Endothelial cell of umbilical vein (primary cell): ENCODE data around the gene VMP1. TPM values are rescaled to one million over a fixed set of nuclear protein-coding genes. Genes with fewer than 3 reads are reported as not detected.

ENCODE experiments used
- BruUV-seq: library from RNA; stranded (reverse); fragments of 400-500 nt; replicated peaks from 2 replicates; lab custom pipeline; 2021; lab: Mats Ljungman, UMichigan
- CTCF ChIA-PET: fragments of 300-600, 350-600 bp; sonication (Branson Sonifier 250); formaldehyde crosslinking; loops from one replicate; lab custom pipeline; 2021; ENCODE audit warnings: antibody characterized with exemption, inconsistent platforms; lab: Charles Lee
- POLR2A ChIA-PET: fragments of 300-600, 350-600 bp; sonication (Branson Sonifier 250); formaldehyde crosslinking; loops from one replicate; lab custom pipeline; 2021; ENCODE audit warnings: antibody characterized with exemption, inconsistent platforms; lab: Charles Lee
- DNase-seq: peaks from one replicate; pipeline ENCODE4 v3.0.0-alpha.2; 2011; ENCODE audit warnings: low read depth, low spot score
- FAIRE-seq: peaks from 2 replicates; lab custom pipeline; 2011; peaks lifted over from hg19 to GRCh38; lab: Jason Lieb, UNC
- H2AFZ ChIP-seq: 2 replicates; pipeline ENCODE4 v1.6.0; 2012; ENCODE audit warnings: low read depth, low read length, control low read depth, inconsistent platforms
- H3K27ac ChIP-seq: 2 replicates; pipeline ENCODE4 v1.5.1; 2011; ENCODE audit warnings: low read depth, mild to moderate bottlenecking, control low read depth, low read length, moderate library complexity; ENCODE audit not compliant: insufficient read depth
- H3K27me3 ChIP-seq, 2 experiments: 2 replicates each; pipeline versions ENCODE4 v1.6.0 to v1.6.1; 2011; ENCODE audit warnings: low read length in 2 of 2, mixed read lengths in 1 of 2; ENCODE audit not compliant: control insufficient read depth in 2 of 2, insufficient read depth in 2 of 2
- H3K36me3 ChIP-seq, 2 experiments: 2 replicates in 1 of 2; 3 replicates in 1 of 2; pipeline ENCODE4 v1.5.1; 2011; ENCODE audit warnings: low read length in 2 of 2, mild to moderate bottlenecking in 1 of 2, moderate library complexity in 1 of 2; ENCODE audit not compliant: control insufficient read depth in 2 of 2, insufficient read depth in 2 of 2; ENCODE audit errors: extremely low read depth in 1 of 2
- H3K4me1 ChIP-seq: 3 replicates; pipeline ENCODE4 v1.5.1; 2011; ENCODE audit warnings: mild to moderate bottlenecking, low read length; ENCODE audit not compliant: control insufficient read depth, insufficient read depth; ENCODE audit errors: extremely low read depth
- H3K4me2 ChIP-seq: 2 replicates; pipeline ENCODE4 v1.6.1; 2011; ENCODE audit warnings: low read length, control low read depth, mixed read lengths; ENCODE audit not compliant: insufficient read depth
- H3K4me3 ChIP-seq, 3 experiments: fragments of 200-600 bp in 1 of 3; sonication (generic), shearing (Covaris generic) in 1 of 3; replicated peaks in 1 of 3; 2 replicates each; pipeline ENCODE4 v1.5.1; 2011 to 2016; ENCODE audit warnings: control low read depth in 3 of 3, low read length in 3 of 3, mild to moderate bottlenecking in 2 of 3, inconsistent platforms in 1 of 3, low read depth in 1 of 3, moderate library complexity in 1 of 3; ENCODE audit not compliant: insufficient read depth in 1 of 3
- H3K79me2 ChIP-seq: 2 replicates; pipeline ENCODE4 v1.6.0; 2012; ENCODE audit warnings: low read length, inconsistent platforms; ENCODE audit not compliant: control insufficient read depth, insufficient read depth
- H3K9ac ChIP-seq: replicated peaks from 2 replicates; pipeline ENCODE3; 2011; ENCODE audit warnings: low read length, control low read depth; ENCODE audit not compliant: insufficient read depth; ENCODE audit errors: extremely low read depth
- H3K9me1 ChIP-seq: replicated peaks from 3 replicates; pipeline ENCODE4 v1.6.0; 2011; ENCODE audit warnings: mild to moderate bottlenecking, low read length; ENCODE audit not compliant: control insufficient read depth, insufficient read depth; ENCODE audit errors: extremely low read depth
- H3K9me3 ChIP-seq: replicated peaks from 2 replicates; pipeline ENCODE4 v1.5.1; 2012; ENCODE audit warnings: low read length, inconsistent platforms; ENCODE audit not compliant: control insufficient read depth, insufficient read depth
- H4K20me1 ChIP-seq: replicated peaks from 2 replicates; pipeline ENCODE3; 2011; ENCODE audit warnings: mild to moderate bottlenecking, low read length; ENCODE audit not compliant: control insufficient read depth, insufficient read depth; ENCODE audit errors: extremely low read depth
- EZH2 ChIP-seq: IDR thresholded peaks from 2 replicates; pipeline ENCODE4 v1.6.1; 2012; ENCODE audit warnings: borderline replicate concordance, low read depth, mild to moderate bottlenecking, moderate library complexity, low read length, inconsistent platforms; ENCODE audit not compliant: severe bottlenecking
- FOS ChIP-seq: IDR thresholded peaks from 2 replicates; pipeline ENCODE4 v1.6.1; 2011; ENCODE audit warnings: mild to moderate bottlenecking, low read length, moderate library complexity, borderline replicate concordance; ENCODE audit not compliant: insufficient read depth
- GATA2 ChIP-seq: IDR thresholded peaks from 2 replicates; pipeline ENCODE4 v1.7.0; 2011; ENCODE audit warnings: low read depth, mild to moderate bottlenecking, moderate library complexity, mixed read lengths, low read length; ENCODE audit not compliant: insufficient read length, insufficient read depth
- JUN ChIP-seq: IDR thresholded peaks from 2 replicates; pipeline ENCODE4 v1.6.1; 2011; ENCODE audit warnings: borderline replicate concordance, low read depth; ENCODE audit not compliant: insufficient read length, insufficient read depth
- MYC ChIP-seq: IDR thresholded peaks from one replicate; pipeline ENCODE4 v1.6.1; 2011; ENCODE audit warnings: mild to moderate bottlenecking, low read depth, low read length
- POLR2A ChIP-seq: IDR thresholded peaks from 2 replicates; pipeline ENCODE4 v1.6.1; 2012; ENCODE audit warnings: low read depth, mild to moderate bottlenecking, control low read depth, low read length
- POLR2AphosphoS5 ChIP-seq: IDR thresholded peaks from 2 replicates; pipeline ENCODE4 v1.6.1; 2012; ENCODE audit warnings: low read depth, mild to moderate bottlenecking, control low read depth, low read length, moderate library complexity; ENCODE audit not compliant: insufficient read depth
- dilution Hi-C: fragments of 300-500 bp; cut with MboI; formaldehyde crosslinking; loops from one replicate; pipeline ENCODE4 v1.15.0; 2019; ENCODE audit warnings: low sequenced_read_pairs; ENCODE audit not compliant: extremely low pct_ligation_motif_present
- intact Hi-C: fragments of 100-400 bp; cut with micrococcal nuclease; formaldehyde crosslinking; loops from one replicate; pipeline ENCODE4 v1.10.0; 2022
- polyA plus RNA-seq, 4 experiments: library from polyadenylated mRNA; depleted of rRNA in 3 of 4; stranded (reverse) in 3 of 4; unstranded in 1 of 4; fragments of >200 nt; gene quantifications; 2 replicates each; pipeline versions ENCODE4 v1.2.1 to v1.2.3, GENCODE V29; 2011 to 2012; ENCODE audit warnings: missing spikeins in 1 of 4
- total RNA-seq: library from RNA; stranded (reverse); gene quantifications from 2 replicates; pipeline ENCODE4 v1.2.3, GENCODE V29; 2021
- TF ChIP-seq, protein P1 (sequence below), 2 donors: IDR thresholded peaks; 1 replicate in 1 of 2; 2 replicates in 1 of 2; pipeline ENCODE4 v1.5.1; 2011; ENCODE audit warnings: low read length in 2 of 2, mild to moderate bottlenecking in 2 of 2, moderate library complexity in 2 of 2, control low read depth in 1 of 2, inconsistent platforms in 1 of 2, low read depth in 1 of 2; ENCODE audit not compliant: insufficient read depth in 1 of 2; ENCODE audit errors: extremely low read depth in 1 of 2
- TF ChIP-seq, protein P2 (sequence below): IDR thresholded peaks from 2 replicates; pipeline ENCODE4 v1.6.1; 2011; ENCODE audit not compliant: insufficient read depth, insufficient read length

VMP1 gene
- total and polyA plus RNA-seq, 2 donors (not counting 3 experiments of a cell fraction or from before 2014, with no cell fraction given) = 138 to 270 TPM

DNA sequence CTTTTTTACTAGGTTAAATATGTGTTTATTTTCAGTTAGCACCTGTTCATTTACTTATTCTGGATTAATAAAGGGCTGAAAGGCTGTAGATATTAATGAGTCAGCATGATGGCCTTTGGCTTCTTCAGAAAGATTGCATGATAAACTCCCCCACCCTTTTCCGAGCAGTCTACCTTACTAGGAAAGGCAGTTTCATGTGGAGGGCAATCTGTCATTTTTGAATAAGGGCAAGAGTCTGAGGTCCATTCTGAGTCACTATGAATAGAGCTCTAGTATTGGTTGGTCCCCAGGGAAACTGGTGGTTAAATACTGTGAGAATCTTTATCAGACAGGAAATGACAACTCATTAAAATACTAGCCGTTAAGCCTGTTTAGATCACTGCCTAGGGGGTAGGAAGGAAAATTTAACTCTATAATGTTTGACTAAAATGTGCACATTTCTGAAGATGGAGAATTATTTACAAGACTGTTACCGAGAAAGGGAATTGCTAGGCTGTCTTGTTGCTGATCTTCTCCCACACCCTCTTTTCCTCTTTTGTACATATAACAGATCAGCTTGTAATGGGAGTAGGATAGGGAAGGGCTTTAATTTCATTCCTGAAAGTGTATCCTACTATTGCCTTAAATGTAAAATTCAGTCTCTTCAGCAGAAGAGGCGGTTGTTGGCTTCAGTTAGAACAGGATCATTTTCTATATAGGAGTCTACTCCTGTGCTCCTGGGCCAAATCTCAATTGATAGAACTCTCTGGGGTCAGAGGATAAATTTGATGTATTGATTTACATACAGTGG is 122.0 kb downstream of the VMP1 start:
- Histone ChIP-seq H3K9ac (peak overlapping the region; percentile 85), H3K27ac (peak overlapping the region; percentile 97), H3K79me2 (peaks cover 8% of the 10 kb centered on the region), H3K27me3 (no peaks in the 10 kb centered on the region), H3K4me1 (peaks cover 32% of the 10 kb centered on the region), H3K4me3 (peak overlapping the region in 1 of 3 experiments; percentile 28), H3K9me1 (no peaks in the 10 kb centered on the region), H3K9me3 (no peaks in the 10 kb centered on the region), H3K36me3 (no peaks in the 10 kb centered on the region), H2AFZ (no peak overlapping the region), H3K4me2 (peak overlapping the region; percentile 80), H4K20me1 (no peaks in the 10 kb centered on the region)
- ChIA-PET CTCF (interaction anchor here (1.0 to 4.9 kb wide), 11 partner anchors 8 to 82 kb away, joined by 3 to 31 read pairs (median 4); no protein-coding TSS in a partner anchor), POLR2A (interaction anchor here (0.6 to 1.7 kb wide), 6 partner anchors 9 to 210 kb away, joined by 3 to 17 read pairs (median 4); partner anchors contain the start of gene CLTC)
- peak; percentile 69 for TF ChIP-seq POLR2AphosphoS5
- peak; percentile 96 for TF ChIP-seq FOS
- TF ChIP-seq, protein P1, sequence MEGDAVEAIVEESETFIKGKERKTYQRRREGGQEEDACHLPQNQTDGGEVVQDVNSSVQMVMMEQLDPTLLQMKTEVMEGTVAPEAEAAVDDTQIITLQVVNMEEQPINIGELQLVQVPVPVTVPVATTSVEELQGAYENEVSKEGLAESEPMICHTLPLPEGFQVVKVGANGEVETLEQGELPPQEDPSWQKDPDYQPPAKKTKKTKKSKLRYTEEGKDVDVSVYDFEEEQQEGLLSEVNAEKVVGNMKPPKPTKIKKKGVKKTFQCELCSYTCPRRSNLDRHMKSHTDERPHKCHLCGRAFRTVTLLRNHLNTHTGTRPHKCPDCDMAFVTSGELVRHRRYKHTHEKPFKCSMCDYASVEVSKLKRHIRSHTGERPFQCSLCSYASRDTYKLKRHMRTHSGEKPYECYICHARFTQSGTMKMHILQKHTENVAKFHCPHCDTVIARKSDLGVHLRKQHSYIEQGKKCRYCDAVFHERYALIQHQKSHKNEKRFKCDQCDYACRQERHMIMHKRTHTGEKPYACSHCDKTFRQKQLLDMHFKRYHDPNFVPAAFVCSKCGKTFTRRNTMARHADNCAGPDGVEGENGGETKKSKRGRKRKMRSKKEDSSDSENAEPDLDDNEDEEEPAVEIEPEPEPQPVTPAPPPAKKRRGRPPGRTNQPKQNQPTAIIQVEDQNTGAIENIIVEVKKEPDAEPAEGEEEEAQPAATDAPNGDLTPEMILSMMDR (IDR thresholded peaks at IDR 0.05; ENCODE audit: extremely low read depth in 1 of 2, insufficient read depth in 1 of 2, low read depth in 1 of 2, low read length in 2 of 2) = no peak
- TF ChIP-seq POLR2A = peak; percentile 15
- TF ChIP-seq JUN = peak; percentile 84
- no peak for TF ChIP-seq MYC
- peak; percentile 99 for TF ChIP-seq GATA2
- TF ChIP-seq EZH2 = no peak
- TF ChIP-seq, protein P2, sequence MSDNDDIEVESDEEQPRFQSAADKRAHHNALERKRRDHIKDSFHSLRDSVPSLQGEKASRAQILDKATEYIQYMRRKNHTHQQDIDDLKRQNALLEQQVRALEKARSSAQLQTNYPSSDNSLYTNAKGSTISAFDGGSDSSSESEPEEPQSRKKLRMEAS = no peak
- TSS peak; percentile 89 for BruUV-seq
- FAIRE-seq = peak; percentile 88
- DNase-seq = peak; percentile 99
- intact Hi-C loops = loop anchor here (1.0 kb wide), 4 partner anchors 8 to 73 kb away; no protein-coding TSS in a partner anchor
- dilution Hi-C loops = no loop called here
